C4-2B (cell line): ENCODE data around the gene NDC1.

Experiments used
- H3K27ac ChIP-seq: fragments of 450-650 bp; 2 replicates; pipeline ENCODE4 v1.5.1; 2017
- CTCF ChIP-seq: fragments of 450-650 bp; conservative IDR thresholded peaks from 2 replicates; pipeline ENCODE4 v1.5.1; 2017; ENCODE audit warnings: mild to moderate bottlenecking
- ZFX ChIP-seq: fragments of 450-650 bp; IDR thresholded peaks from 2 replicates; pipeline ENCODE4 v1.6.1; 2017

Gene NDC1

GRCh38 chr1:53734650-53735211, 103.4 kb downstream of the NDC1 start:
- TF ChIP-seq ZFX, result no peak
- H3K27ac ChIP-seq, result no peak overlapping the region

GRCh38 chr1:53733975-53734649, 104.0 kb downstream of the NDC1 start:
- no peak for TF ChIP-seq ZFX
- TF ChIP-seq CTCF, result no peak

GRCh38 chr1:53733447-53733931, 104.6 kb downstream of the NDC1 start:
- TF ChIP-seq CTCF (no peak), ZFX (no peak)
- no peak overlapping the region for H3K27ac ChIP-seq

More at GRCh38 chr1:53733975-53734649, 104.0 kb downstream of the NDC1 start:
- no peak overlapping the region for H3K27ac ChIP-seq

GRCh38 chr1:53732912-53733317, 105.2 kb downstream of the NDC1 start:
- no peak overlapping the region for H3K27ac ChIP-seq
- TF ChIP-seq ZFX (no peak), CTCF (no peak)

GRCh38 chr1:53732409-53732808, 105.7 kb downstream of the NDC1 start:
- no peak for TF ChIP-seq CTCF
- TF ChIP-seq ZFX, result no peak
- H3K27ac ChIP-seq, result no peak overlapping the region

GRCh38 chr1:53731779-53732305, 106.3 kb downstream of the NDC1 start:
- no peak for TF ChIP-seq CTCF
- no peak for TF ChIP-seq ZFX
- H3K27ac ChIP-seq, result no peak overlapping the region

GRCh38 chr1:53731043-53731600, 107.0 kb downstream of the NDC1 start:
- no peak for TF ChIP-seq CTCF
- no peak overlapping the region for H3K27ac ChIP-seq
